Pulmonary artery endothelial cell (primary cell): ENCODE data around the gene SGCD. TPM values are rescaled to one million over a fixed set of nuclear protein-coding genes. Genes with fewer than 3 reads are reported as not detected.
"Not testable (repeated sequence)": the region's sequence is repeated elsewhere in the genome, so short reads cannot be mapped to it uniquely, and the experiment has no call there.

Experiments
- DNase-seq: peaks from one replicate; pipeline ENCODE4 v3.0.0-alpha.2; 2011; ENCODE audit warnings: low read depth, low spot score
- total RNA-seq: library from RNA; depleted of rRNA; stranded (reverse); fragments of >200 nt; gene quantifications from 2 replicates; pipeline ENCODE4 v1.2.3, GENCODE V29; 2014

Gene SGCD
- total RNA-seq, 1 donor from 2014 or later, result not detected

DNA sequence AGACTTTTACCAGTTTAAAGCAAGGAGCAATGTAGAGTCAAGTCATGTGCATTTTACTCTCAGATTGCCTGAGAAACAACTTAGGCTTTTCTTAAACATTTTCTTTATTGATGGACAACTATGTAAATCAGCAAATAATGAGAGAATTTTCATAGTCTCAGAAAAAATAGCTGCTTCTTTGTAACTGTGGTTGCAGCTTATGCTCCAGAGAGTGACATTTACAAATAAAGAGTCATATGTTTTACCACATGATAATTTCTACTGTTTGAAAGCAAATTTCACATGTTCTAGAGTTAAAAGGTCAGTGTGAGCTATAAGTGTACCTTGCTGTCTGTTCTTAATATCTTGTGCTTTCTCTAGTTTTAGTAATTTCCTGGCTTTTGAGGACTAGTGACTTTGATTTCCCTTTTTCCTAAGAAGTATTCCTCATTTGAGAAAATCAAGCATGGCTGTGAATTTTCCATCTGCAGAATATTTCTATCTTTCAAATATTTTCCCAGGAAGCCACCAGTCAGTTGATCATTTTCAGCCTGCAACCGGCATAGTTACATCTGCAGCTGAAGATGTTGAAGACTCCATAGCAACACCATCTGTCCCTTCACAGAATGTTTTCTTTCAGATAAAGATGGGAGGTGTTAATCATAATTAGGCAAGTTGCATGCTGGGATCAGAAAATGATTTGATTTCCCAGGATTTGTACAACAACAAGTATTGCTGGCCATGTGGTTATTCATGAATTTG lies 229.9 kb downstream of the SGCD start:
- DNase-seq, result no peak

DNA sequence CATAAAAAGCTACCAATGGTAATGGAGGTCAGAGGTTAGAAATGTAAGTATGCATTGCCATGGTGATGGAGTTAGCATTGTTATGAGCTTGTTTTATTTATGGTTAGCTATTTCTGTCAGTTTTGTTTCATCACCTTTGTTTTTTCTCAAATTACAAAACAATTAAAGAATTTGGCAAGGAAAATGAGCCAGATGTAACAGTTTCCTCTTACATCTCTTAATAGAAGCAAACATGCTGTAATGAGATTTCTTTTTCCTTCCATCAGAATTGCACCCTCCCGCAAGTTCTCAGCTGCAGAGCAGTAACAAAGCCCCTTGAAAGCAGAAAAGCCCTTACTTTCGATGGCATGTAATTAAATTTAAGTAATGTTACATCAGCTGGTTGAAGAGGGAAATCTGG lies 233.0 kb downstream of the SGCD start:
- no peak for DNase-seq

- DNase-seq, result no peak
These were observed 234.7 kb downstream of the SGCD start for GRCh38 chr5:156561651-156562050.

DNA sequence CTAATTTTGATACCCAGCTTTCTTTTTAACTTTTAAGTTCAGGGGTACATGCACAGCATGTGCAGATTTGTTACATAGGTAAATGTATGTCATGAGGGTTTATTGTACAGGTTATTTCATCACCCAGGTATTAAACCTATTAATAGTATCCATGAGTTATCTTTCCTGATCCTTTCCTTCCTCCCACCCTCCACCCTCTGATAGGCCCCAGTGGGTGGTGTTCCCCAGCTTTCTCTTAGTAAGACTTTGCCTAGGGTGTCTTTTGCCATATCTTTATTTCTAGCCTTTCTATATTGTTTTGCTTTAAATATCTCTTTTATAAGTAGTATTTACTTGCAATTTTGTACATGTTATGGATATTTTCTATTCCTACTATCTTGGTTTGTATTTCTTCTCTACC lies 243.7 kb downstream of the SGCD start:
- no peak for DNase-seq

DNA sequence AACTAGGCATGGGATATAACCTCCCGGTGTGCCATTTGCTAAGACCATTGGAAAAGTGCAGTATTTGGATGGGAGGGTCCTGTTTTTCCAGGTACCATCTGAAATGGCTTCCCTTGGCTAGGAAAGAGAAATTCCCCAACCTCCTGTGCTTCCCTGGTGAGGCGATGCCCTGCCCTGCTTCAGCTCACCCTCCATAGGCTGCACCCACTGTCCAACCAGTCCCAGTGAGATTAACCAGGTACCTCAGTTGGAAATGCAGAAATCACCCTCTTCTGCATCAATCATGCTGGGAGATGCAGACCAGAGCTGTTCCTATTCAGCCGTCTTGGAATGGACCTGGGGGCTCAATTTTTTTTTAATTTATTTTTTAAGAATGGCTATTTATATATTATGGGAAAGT lies 254.8 kb downstream of the SGCD start:
- no peak for DNase-seq

- DNase-seq, result no peak
These were observed 255.2 kb downstream of the SGCD start for GRCh38 chr5:156582193-156582598.

DNA sequence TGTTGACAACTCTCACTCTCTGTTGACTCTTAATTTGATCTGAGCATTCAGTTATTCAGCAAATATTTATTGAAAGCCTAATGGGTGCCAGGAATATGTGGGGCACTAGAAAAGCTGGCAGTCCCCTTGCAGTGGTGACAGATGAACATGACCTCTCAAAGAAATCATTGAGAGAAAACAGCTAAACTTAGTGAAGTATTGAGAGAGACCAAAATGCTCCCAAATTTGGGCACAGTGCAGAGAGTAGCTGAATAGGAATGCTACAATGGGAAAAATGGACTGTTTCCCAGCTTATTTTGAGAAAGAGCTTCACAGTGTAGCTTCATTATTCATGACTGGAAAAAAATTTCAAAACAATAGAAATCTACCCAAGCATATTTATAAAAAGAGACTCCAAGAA lies 257.9 kb downstream of the SGCD start:
- DNase-seq, result no peak

DNA sequence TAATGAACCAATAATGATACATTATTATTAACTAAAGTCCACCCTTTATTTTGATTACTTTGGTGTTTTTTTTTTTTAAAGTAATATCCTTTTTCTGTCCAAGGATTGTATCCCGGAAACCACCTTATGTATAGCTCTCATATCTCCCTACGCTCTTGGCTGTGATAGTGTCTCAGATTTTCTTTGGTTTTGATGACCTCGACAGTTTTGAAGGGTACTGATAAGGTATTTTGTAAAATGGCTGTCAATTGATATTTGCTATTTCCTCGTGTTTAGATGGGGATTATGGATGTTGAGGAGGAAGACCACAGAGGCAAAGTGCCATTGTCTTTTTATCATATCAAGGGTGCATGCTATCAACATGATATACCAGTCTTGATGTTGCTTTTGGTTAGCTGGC lies 259.0 kb downstream of the SGCD start:
- DNase-seq, result no peak

DNA sequence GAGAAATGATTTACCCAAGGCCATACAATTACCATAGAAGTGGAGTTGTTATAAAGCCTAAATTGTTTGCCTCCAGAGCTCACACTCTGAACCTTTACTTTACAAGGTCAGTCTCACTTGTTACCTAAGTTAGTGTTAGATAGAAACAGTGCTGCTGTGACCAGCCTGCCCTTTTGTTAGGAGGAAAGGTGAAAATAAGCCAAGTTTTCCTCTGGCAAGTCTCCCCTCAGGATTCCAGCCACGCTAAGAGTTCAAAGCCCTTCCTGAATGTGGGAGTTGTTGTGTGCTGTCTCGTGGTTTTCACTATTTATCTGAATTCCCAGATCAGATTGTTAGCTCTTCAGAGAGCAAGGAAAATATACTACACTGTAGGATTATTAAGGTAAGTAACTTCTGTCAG lies 260.0 kb downstream of the SGCD start:
- DNase-seq, result no peak

DNA sequence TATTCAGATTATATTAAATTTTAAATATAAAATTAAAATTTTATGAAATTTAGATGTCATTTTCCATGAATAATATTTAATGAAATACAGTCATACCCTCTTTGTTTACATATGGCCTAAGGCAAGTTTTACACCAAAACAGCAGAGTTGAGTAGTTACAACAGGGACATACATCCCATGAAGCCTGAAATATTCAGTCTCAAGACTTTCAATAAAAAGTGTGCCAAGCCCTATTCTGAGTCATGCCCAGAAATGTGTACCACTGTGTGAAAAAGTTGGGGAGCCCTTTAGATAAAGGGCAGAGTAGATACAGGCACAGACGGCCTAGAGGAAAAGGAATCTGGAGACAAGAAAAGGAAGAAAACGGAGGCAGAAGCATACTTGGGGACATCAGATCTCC lies 261.3 kb downstream of the SGCD start:
- no peak for DNase-seq

GRCh38 chr5:156589104-156589945 lies 262.4 kb downstream of the SGCD start:
- no peak for DNase-seq

DNA sequence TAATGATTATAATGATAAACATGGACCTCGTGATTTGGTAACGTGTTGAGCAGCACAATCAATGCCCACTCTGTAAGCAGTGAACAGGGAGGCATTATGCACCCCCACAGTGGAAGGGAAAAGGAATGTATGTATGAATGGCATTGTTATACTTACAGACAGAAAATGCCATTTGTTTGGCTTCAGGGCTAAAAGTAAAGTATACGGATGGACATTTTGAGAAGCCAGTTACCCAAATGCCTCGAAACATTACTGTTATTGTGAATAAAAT lies 262.9 kb downstream of the SGCD start:
- DNase-seq, result no peak

GRCh38 chr5:156590978-156591377 lies 264.0 kb downstream of the SGCD start:
- no peak for DNase-seq

DNA sequence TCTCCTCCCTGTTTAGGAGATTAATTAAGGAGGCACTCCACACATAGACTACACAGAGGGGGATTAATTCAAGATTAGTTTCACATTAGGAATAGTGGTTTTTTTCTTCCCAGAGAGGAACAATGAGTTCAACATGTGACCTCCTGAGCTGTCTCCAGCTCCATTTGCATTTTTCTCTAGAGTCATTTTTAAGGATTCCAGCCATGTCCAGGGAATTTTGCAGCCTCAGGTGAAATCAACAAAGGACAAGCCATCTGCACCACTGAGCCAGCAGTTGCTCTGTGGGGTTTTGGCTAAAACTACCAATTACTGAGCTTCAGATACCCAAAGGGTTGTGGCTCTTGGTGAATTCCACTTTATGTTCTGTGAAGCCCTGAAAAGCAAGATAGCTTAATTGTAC lies 264.7 kb downstream of the SGCD start:
- no peak for DNase-seq

- no peak for DNase-seq
These were observed 266.6 kb downstream of the SGCD start for GRCh38 chr5:156593546-156593945.

DNA sequence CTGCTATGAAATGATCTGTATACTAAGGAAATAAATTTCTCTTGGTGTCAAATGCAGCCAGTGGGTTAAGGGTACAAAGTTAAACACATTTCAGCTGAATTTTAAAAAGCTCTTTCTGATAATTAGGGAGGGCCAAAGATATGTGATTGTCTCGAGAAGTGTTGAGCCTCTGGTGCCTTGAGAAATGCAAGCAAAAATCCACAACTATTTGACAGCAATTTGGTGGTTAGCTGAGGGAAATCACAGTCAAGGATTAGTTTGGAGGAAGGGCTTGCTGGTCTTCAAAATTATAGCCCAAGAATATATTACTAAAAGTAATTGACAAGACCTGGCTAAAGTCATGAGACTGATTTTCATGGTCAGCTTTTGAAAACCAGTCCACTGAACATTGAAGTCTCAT lies 267.4 kb downstream of the SGCD start:
- no peak for DNase-seq

- DNase-seq, result no peak
These were observed 268.3 kb downstream of the SGCD start for GRCh38 chr5:156595132-156595787.

GRCh38 chr5:156597276-156597675 lies 270.3 kb downstream of the SGCD start:
- DNase-seq, result no peak

GRCh38 chr5:156598964-156599363 lies 272.0 kb downstream of the SGCD start:
- no peak for DNase-seq

- DNase-seq, result not testable (repeated sequence)
These were observed 283.6 kb downstream of the SGCD start for GRCh38 chr5:156610582-156610981.

DNA sequence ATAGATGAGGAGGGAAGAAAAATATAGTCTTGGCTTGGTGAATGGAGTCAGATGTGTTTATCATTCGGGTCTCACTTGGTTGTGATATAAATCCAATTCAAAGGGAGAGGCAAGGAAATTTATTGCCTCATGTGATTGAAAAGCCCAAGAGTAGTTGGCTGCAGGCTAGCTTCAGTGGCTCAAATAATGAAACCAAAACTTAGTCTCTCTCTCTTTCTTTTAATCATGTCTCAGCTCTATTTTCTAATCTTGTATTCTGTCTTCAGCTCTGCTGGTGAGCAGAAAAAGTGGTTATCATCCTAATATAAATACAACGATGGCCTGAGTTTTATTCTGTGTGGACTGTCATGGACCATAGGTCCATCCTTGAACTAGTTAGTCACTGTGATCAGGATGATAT lies 288.9 kb downstream of the SGCD start:
- no peak for DNase-seq

- no peak for DNase-seq
These were observed 290.5 kb downstream of the SGCD start for GRCh38 chr5:156617426-156617825.

DNA sequence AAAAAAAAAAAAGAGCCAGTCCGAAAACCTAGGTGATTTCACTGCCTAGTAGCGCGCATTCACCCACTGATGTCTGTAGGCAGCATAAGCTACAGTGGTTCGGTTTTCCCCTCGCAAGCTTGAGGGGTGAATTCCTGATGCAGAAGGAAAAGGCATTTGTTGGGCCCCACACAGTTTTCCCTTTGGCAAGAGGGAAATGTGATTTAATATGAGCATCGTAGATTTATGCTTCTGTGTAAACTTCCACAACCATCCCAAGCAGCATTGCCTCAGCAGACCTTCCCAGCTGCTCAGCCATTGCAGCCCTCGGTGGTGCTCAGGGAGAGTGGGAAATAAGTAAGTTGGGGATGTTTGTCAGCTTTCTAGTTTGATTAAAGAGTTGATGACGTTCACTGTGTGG lies 291.6 kb downstream of the SGCD start:
- no peak for DNase-seq
